GM18868 (cell line): ENCODE measurements around the gene C16orf86.
A peak's percentile ranks its signal among the peaks of the same experiment; 100 is the strongest.

Experiments
- ATAC-seq: cut with Tn5 transposase; IDR thresholded peaks from one replicate; pipeline ENCODE4 v1.9.1; 2021; ENCODE audit warnings: mild to moderate bottlenecking, moderate library complexity; ENCODE audit not compliant: unreplicated experiment

Gene C16orf86

GRCh38 chr16:67666559-67667452 lies at the start of gene C16orf86, which contains the start of gene ENKD1:
C16orf86 (plus strand) TSS chr16:67666814; CDS start chr16:67666971, 157 bp downstream.
ENKD1 (minus strand) TSS chr16:67666750; CDS start chr16:67666442, 308 bp downstream.
- ATAC-seq = peak; percentile 44

GRCh38 chr16:67628216-67628615 lies 38.4 kb upstream of the C16orf86 start:
- no peak for ATAC-seq

- ATAC-seq = no peak
Observed at GRCh38 chr16:67632415-67633172, 34.0 kb upstream of the C16orf86 start.

- no peak for ATAC-seq
Observed at GRCh38 chr16:67636713-67637112, 29.9 kb upstream of the C16orf86 start.

- ATAC-seq = no peak
Observed at GRCh38 chr16:67637625-67638024, 29.0 kb upstream of the C16orf86 start.

- no peak for ATAC-seq
Observed at GRCh38 chr16:67641779-67642708, 24.6 kb upstream of the C16orf86 start.

- ATAC-seq = no peak
Observed at GRCh38 chr16:67644038-67644437, 22.6 kb upstream of the C16orf86 start.

GRCh38 chr16:67645397-67646121 lies 21.1 kb upstream of the C16orf86 start:
- ATAC-seq = no peak

- ATAC-seq = no peak
Observed at GRCh38 chr16:67647111-67647651, 19.4 kb upstream of the C16orf86 start.

GRCh38 chr16:67647681-67648080 lies 18.9 kb upstream of the C16orf86 start:
- ATAC-seq = no peak

- no peak for ATAC-seq
Observed at GRCh38 chr16:67648088-67648763, 18.4 kb upstream of the C16orf86 start.

- no peak for ATAC-seq
Observed at GRCh38 chr16:67648764-67649407, 17.7 kb upstream of the C16orf86 start.

- no peak for ATAC-seq
Observed at GRCh38 chr16:67649494-67649931, 17.1 kb upstream of the C16orf86 start.

- ATAC-seq = no peak
Observed at GRCh38 chr16:67650023-67650422, 16.6 kb upstream of the C16orf86 start.

- no peak for ATAC-seq
Observed at GRCh38 chr16:67651039-67651438, 15.6 kb upstream of the C16orf86 start.

GRCh38 chr16:67651847-67652246 lies 14.8 kb upstream of the C16orf86 start:
- no peak for ATAC-seq

- no peak for ATAC-seq
Observed at GRCh38 chr16:67652578-67653127, 14.0 kb upstream of the C16orf86 start.

- ATAC-seq = no peak
Observed at GRCh38 chr16:67653128-67653788, 13.4 kb upstream of the C16orf86 start.
